Occipital lobe (tissue), 2 donors: ENCODE data around the gene QDPR. TPM values are rescaled to one million over a fixed set of nuclear protein-coding genes. Genes with fewer than 3 reads are reported as not detected.
"Not testable (repeated sequence)": the region's sequence is repeated elsewhere in the genome, so short reads cannot be mapped to it uniquely, and the experiment has no call there.

Experiments used
- DNase-seq: peaks from one replicate; lab custom pipeline; 2025; lab: John Stamatoyannopoulos, UW
- total RNA-seq: library from RNA; depleted of rRNA; stranded (reverse); fragments of >200 nt; gene quantifications from one replicate; pipeline ENCODE4 v1.2.3, GENCODE V29; 2014

The QDPR gene
- 36.2 TPM for total RNA-seq

DNA sequence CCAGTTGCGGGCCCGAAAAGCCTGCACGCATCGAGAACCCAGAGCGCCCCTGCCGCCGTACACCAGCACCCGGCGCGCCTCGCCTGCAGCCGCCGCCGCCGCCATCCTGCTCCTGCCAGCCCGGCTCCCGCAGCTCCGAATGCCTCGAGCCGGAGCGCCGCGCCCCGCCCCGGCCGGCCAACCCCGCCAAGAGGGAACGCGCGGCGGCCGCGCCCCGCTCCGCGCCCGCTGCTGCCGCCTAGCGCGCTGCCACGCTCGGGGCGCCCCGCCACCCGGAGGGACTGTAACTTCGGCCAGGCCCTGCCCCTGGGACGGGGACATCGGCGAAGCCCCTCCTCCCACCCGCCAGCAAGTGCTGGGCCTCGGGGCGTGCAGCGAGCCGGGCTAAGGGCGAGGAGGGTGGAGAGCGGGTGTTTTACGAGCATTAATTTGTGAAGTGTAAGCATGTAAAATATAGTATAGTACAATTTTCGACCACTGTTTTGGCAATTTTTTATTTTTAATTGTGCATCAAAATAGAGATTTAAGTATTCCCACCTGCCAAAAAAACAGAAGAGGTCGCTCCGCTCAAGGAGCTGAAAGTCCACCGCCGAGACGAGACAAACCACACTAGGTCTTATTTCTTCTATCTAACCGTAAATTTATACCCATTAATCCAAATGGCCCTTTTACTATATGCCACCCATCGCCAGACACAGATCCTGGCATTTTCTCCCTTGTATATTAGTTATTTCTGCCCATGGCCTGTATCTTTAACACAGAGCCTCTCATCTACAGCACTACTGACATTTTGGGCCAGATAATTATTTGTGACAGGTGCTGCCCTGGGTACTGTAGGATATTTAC is at the start of gene QDPR:
TSS of gene QDPR (minus strand) at position 141 of the 846 bp plus-strand sequence. CDS start at position 105, 36 bp downstream.
- peak; percentile 84 for DNase-seq

DNA sequence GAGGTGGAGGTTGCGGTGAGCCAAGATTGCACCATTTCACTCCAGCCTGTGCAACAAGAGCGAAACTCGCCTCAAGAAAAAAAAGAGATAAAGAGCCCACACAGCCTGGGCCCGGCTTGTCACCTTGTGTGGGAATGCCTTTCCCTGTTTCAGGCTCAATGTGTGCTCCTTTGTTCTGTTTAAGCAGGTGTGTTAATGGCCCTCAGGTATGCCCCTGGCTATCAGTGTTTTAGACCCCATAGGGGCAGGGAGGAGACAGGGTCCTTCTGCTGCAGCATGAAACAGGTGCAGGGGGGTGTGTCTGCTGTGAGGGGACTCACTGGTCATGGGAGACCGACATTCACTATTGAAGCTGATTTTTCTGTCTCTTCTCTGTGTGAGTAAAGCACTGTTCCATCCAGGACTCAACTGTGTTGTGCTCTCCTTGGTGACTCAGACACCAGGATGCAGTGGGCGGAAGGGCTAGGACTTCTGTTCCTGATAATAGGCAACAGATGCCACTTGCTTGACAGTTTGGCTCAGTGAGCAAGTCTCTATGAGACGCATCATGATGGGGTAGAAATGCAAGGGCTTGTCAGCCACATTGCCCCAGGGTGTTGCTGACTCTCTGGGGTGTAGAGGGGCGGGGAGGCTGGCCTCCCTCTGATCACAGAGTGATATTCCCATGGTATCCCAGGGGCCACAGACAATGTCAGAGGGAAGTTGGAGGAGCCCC is 49.5 kb upstream of the QDPR start:
- DNase-seq = peak; percentile 46

DNA sequence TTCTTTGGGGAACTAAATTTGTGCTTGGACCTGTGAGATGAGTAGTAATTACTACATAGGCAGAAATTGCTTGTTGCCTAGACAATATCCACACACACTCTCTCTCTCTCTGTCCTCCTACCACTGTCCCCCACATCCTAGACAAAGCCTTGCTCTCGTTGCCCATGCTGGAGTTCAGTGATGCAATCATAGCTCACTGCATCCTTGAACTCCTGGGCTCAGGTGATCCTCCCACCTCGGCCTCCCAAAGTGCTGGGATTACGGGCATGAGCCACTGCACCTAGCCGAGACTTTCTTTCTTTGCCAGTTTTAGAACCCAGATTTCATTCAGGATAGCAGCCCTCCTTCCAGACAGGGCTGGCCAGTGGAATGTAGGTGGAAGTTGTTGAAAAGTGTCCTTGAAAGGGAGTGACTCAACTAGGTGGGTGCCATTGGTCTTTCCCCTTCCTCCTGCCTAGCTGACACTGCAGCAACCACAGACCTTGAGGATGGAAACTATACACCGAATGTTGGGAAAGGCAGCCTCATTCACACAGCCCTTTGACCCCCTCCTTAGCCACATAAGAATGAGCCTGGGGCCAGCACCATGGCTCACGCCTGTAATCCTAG is 48.3 kb upstream of the QDPR start:
- DNase-seq = no peak

DNA sequence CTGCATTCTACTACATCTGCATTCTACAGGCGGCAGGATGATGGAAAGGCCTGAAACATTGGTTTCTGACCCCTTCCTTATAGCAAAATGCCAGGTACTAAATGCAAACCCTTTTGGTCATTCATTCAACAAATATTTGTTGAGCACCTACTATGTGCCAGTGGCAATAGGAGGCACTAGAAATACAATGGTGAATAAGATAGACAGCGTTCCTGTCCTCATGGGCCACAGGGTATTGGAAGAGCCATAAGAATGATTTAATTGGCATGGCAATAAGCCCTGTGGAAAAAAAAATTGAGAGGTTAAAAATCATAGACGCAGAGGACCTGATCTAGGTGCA is 47.8 kb upstream of the QDPR start:
- no peak for DNase-seq

DNA sequence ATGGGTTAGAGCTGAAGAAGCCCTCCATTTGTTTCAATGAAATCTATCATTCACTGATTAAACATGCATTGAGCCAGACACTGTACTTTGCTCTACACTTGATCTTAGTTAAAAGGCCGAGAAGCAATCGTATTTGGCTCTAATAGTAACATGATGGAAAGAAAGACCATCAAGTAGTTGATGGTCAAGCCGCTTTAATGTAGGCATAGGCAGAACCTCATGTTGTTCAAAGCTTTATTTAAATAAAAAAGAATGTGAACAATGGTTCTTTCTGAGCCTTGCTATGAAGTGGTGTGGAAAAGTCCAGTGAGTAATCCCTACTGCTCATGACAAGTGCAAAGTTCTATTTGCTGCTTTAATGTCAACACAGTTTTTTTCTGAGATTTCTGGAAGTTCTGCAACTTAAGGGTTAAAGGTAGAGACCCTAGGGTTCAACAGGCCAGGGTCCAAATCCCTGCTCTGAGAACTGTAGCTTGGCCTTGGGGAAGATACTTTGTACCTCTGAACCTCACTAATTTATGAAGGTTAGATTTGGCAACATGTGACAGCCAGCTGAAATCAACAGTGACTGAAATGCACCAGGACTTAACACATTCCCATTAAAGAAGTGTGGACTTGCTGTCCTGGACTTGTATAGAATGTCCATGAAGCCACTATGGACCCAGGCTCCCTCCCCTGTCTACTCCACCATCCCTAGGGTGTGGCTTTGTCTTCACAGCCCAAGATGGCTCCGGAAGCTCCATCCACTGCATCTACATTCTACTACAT is 47.2 kb upstream of the QDPR start:
- no peak for DNase-seq

DNA sequence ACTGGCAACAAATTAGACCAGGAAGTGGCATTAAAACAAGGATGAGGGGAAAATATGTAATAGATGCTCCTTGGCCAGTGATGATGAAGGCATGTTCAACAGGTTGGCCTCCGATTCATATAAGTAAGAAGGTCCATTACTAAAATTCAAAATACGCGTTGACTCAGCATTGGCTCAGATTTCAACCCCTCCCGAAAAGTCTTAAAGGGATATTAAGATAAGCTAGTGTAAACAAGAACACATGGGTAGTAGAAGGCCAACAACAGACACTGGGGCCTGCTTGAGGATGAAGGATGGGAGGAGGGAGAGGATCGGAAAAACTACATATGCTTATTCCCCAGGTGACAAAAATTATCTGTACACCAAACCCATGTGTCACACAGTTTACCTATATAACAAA is 46.0 kb upstream of the QDPR start:
- no peak for DNase-seq

DNA sequence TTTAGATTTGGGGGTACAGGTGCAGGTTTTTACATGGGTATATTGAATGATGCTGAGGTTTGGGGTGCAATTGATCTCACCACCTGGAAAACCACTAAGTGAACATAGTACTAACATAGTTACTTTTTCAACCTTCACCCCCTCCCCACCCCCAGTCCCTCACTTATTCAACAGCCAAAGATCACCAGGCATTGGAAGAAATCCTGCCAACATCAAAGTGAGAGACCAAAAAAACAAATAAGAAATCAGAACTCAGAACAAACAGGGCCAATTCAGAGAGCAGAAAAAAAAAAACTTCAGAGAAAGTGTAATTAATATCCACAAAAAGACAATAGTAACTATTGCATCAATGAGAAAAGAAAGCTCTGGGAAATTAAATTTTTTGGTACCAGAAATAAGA is 44.6 kb upstream of the QDPR start:
- DNase-seq = no peak

DNA sequence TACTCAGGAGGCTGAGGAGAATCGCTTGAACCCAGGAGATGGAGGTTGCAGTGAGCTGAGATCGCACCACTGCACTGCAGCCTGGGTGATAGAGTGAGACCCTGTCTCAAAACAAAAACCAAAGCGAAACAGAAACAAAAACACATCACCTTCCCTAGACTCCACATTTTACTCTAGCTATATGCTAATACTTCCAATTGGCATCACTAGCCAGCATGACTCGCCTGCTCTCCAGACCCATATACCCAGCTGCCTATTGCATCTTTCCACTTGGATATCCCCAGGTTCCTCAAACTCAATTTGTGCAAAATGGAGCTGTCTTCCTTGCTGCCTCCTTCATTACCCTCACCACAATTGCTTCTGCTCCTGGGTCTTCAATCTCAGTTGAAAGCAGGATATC is 42.7 kb upstream of the QDPR start:
- no peak for DNase-seq

DNA sequence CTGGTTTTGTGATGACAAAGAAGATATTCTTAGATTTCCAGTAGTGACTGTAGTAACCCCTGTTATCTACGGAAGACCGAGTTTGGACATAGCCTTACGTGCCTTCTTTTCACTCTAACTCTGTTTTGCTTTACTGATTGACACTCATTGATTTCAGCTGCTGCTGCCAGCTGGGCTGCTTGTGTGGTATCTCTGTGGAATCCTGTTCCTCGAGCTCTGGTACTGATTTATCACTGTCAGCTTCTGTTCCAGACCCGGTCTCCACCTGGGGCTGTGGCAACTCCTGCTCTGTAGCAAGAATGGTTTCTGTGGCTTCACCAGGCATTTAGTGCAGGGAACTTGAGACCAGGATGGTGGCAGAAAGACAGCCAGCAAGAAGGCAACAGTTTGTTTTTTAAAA is 40.5 kb upstream of the QDPR start:
- no peak for DNase-seq

DNA sequence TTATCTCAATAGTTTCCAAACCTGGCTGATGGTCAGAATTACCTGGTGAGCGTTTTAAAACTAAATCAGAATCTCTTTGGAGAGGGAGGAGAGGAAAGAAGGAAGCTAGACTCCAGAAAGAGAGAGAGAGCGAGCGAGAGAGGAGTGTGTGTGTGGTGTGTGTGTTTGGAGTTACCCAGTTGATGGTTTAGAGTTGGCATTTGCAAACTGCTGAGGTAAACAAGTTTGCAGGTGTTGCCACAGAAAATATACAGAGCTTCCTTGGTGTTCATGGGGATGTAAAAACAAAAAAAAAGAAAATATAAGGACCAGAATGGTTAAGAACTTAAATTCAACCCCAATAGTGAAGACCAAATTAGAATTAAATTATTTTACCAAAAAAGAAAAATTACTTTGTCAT is 38.7 kb upstream of the QDPR start:
- no peak for DNase-seq

DNA sequence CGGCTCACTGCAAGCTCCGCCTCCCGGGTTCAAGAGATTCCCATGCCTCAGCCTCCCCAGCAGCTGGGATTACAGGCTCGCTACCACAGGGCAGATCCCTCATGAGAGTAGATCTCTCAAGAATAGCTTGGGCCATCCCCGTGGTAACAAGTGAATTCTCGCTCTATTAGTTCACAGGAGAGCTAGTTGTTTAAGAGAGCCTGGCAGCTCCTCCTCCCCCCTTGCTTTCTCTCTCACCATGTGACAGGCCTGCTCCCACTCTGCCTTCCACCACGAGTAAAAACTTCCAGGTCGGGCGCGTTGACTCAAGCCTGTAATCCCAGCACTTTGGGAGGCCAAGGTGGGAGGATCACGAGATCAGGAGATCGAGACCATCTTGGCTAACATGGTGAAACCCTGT is 34.8 kb upstream of the QDPR start:
- no peak for DNase-seq

DNA sequence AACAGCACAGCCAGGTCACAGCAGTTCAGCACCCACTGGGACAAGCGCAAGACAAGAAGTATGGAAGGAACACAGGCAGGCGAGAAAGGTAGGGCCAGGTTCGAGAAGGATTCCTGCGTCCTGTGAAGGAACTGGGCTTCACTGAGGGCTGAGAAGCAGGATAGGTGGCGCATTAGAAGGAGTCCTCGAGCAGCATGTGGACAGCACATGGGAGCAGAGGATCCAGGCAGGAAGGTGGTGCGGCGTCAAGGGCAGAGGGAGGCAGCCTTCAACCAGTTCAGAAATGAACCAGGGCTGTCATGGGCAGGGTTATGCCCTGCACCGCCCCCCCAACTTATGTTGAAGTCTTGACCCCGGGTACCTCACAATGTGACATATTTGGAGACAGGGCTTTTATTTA is 34.3 kb upstream of the QDPR start:
- no peak for DNase-seq

DNA sequence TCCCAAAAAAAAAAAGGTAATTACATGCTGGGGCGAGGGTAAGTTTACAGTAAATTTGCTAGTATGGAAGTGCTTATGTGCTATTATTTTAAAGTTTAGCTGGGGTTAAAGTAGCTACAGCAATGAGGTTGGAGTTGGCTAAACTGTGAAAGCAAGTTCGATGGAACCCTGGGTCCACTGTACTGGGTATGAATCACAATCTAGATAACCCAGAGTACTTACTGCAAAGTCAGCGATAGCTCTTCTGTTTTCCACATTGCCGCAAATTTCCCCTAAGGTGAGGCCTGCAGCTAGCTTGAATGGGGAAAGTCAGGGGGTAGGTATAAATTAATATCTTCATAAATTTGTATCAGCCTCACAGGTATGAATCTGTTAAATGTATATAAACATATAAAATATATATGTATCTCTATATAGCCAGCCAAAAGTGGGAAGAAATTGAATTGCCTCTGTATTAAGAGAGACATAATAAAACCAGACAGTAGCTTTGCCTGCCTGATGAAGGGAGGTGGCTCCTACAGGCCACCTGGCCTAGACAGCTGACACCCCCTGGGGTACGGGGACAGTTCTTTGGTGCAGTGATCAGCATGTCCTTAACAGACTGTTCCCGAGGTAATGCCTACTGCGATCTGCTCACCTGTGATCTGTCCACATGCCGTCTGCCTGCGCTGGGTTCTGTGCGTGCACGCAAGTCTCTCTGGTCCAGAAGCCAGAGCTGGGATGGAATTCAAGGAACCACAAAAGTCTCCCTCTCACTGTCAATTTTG is 33.7 kb upstream of the QDPR start:
- no peak for DNase-seq

DNA sequence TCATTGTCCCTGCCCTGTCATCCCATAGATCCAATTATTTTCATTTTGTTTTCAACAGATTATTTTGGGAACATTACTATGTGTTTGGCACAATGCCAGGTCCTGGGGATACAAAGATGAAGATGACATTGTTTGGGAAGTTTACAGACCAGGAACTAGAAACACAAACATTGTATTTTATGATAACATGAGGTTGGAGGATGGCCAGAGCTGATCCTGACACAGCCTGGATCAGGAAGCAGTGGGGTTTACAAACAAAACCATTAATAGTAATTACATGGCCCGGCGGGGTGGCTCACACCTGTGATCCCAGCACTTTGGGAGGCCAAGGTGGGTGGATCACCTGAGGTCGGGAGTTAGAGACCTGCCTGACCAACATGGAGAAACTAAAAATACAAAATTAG is 32.9 kb upstream of the QDPR start:
- no peak for DNase-seq

DNA sequence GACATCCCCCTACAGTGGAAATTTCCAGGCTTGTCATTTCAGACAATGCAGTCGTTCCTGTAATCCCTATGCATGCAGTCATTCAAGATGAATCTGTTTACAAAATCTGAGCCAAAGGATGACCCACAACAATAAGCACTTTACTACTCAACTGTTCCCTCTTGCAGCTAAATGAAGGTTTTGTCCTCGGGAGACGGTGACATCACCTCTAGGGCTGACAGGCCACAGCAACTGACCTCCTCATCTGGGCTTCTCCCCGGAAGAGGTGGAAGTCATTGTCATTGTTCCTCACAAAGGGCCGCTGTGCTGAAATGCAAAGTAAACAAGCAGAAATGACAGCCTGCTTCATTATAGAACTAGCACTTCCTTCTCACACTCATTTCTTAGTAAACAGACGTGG is 32.3 kb upstream of the QDPR start:
- peak; percentile 76 for DNase-seq

DNA sequence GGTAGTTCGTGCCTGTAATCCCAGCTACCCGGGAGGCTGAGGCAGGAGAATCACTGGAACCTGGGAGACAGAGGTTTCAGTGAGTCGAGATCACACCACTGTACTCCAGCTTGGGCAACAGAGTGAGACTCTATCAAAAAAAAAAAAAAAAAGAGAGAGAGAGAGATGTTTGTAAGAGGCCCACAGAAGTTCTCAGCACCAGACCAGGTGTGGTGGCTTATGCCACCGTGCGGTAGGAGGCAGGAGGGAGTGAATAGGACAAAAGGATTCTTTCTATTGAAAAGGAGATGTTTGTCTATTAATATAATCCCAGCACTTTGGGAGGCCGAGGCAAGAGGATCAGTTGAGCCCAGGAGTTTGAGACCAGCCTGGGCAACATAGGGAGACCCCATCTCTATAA is 25.2 kb upstream of the QDPR start:
- not testable (repeated sequence) for DNase-seq

DNA sequence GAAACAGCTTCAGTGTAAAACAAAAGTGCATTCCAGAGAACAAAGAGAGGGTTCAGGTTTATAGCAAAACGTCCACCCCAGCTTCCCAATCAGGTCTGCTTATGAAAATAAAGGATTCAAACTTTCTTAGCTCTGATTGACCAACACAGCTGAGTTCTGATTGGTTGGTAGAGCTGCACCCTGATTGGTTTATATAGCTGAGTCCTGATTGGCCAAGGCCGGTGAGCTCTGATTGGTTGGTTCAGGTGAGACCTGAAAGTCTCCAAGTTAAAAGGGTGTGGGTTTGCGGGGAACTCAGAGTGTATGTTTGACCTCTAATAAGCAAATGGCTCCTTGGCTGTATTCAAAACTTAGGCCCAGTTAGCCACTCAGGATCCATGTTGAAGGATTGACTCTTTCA is 24.0 kb upstream of the QDPR start:
- no peak for DNase-seq

DNA sequence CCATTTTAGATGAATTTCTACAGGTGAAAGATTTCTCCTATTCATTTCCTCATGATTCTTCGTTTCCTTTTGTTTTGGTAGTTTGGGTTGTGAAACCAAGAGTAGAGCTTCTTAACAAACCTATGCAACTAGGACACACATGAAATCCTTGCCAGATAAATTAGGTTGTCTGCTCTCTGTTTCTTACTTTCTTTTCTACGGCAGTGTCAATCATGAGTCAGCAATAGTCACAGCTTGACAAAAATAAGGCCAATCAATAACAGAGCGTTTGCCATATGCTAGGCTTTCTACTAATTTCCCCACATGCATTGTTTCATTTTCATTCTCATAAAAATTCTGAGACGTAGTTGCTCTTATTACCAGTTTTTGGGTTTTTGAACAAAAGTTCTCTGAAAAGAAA is 23.4 kb upstream of the QDPR start:
- DNase-seq = no peak

DNA sequence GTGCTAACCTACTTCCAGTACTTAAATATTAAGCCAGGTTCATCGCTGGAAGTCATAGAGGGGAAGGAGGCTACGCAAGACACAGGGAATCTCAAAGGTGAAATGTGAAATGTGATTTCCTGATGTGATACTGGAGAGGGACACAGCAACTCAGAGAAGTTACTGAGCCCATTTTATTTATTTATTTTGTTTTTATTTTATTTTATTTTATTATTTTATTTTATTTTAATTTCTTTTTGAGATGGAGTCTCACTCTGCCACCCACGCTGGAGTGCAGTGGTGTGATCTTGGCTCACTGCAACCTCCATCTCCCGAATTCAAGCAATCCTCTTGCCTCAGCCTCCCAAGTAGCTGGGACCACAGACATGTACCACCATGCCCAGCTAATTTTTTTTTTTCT is 22.8 kb upstream of the QDPR start:
- no peak for DNase-seq

DNA sequence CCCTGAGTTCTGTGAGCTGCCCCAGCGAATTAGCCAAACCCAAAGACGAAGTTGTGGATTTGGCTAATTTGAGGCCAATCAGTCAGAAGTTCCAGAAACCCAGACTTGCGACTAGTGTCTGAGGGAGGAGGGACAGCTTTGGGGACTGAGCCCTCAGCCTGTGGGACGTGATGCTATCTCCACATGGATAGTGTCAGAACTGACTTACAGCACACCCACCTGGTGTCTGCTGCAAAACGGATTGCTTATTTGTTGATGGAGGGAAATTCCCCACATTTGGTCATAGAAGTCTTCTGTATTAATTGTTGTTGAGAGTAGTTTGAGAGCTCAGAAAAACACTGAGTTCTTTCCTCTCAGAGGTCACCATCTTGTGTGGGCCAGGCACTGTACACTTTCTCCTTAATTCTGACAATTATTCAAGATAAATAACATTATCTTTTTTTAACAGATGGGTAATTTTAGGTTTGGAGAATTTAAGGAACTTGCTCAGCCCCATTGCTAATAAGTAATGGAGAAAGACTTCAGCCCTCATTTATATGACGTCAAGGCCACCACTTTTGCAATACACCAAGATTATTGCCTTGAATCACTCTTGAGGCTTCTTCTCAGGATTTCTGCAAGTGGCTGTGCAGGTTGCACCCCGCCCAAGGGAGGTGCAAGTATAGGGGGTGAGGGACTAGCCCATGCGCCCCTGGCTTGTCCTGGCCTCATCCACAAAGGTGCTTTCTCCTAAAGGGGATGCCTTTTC is 19.8 kb upstream of the QDPR start:
- no peak for DNase-seq
